ENCODE measurements around the gene MTUS2.

DNA sequence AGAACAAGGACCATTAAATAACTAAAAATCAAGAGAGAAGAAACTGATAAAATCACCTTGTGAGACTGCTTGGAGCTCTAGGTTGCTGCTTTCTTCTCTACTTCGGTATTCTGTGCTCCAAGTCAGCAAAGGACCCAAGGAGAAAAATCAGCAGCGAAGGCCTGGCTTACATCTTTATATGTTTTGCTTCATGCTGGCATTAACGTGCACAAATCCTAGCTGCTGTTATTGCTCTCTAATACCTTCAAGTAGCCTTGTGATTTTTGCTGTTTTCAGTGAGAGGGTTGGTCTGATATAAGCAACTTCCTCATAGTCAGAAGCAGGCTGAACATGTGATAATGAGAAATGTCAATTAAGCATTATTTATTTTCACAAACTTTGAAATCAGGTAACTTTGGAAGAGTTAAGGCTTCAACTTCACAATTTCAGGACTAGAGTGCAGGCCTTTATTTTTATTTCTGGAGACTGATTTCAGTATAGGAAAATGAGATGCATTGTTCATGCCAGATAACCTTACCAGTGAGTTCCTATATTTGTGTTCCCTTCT is 410.2 kb downstream of the MTUS2 start:
- TF ChIP-seq POLR2A (IDR thresholded peaks at IDR 0.05; ENCODE audit: low read length) (no peak), GATA1 (IDR thresholded peaks at IDR 0.05; ENCODE audit: low read depth, low read length) (no peak)

All from erythroblast (primary cell).